22Rv1 (cell line): Measurements from ENCODE around the gene PAPLN.
"Not testable (repeated sequence)": the region's sequence is repeated elsewhere in the genome, so short reads cannot be mapped to it uniquely, and the experiment has no call there.

ENCODE experiments used
- H3K27ac ChIP-seq: fragments of 450-650 bp; 2 replicates; pipeline ENCODE4 v1.5.1; 2017
- ZFX ChIP-seq: fragments of 450-650 bp; IDR thresholded peaks from 2 replicates; pipeline ENCODE4 v1.6.1; 2017; ENCODE audit warnings: antibody characterized with exemption, borderline replicate concordance
- TF ChIP-seq, protein P1 (sequence below): fragments of 450-650 bp; IDR thresholded peaks from 2 replicates; pipeline ENCODE4 v1.5.1; 2017; ENCODE audit warnings: mild to moderate bottlenecking

The PAPLN gene, protein sequence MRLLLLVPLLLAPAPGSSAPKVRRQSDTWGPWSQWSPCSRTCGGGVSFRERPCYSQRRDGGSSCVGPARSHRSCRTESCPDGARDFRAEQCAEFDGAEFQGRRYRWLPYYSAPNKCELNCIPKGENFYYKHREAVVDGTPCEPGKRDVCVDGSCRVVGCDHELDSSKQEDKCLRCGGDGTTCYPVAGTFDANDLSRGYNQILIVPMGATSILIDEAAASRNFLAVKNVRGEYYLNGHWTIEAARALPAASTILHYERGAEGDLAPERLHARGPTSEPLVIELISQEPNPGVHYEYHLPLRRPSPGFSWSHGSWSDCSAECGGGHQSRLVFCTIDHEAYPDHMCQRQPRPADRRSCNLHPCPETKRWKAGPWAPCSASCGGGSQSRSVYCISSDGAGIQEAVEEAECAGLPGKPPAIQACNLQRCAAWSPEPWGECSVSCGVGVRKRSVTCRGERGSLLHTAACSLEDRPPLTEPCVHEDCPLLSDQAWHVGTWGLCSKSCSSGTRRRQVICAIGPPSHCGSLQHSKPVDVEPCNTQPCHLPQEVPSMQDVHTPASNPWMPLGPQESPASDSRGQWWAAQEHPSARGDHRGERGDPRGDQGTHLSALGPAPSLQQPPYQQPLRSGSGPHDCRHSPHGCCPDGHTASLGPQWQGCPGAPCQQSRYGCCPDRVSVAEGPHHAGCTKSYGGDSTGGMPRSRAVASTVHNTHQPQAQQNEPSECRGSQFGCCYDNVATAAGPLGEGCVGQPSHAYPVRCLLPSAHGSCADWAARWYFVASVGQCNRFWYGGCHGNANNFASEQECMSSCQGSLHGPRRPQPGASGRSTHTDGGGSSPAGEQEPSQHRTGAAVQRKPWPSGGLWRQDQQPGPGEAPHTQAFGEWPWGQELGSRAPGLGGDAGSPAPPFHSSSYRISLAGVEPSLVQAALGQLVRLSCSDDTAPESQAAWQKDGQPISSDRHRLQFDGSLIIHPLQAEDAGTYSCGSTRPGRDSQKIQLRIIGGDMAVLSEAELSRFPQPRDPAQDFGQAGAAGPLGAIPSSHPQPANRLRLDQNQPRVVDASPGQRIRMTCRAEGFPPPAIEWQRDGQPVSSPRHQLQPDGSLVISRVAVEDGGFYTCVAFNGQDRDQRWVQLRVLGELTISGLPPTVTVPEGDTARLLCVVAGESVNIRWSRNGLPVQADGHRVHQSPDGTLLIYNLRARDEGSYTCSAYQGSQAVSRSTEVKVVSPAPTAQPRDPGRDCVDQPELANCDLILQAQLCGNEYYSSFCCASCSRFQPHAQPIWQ

DNA sequence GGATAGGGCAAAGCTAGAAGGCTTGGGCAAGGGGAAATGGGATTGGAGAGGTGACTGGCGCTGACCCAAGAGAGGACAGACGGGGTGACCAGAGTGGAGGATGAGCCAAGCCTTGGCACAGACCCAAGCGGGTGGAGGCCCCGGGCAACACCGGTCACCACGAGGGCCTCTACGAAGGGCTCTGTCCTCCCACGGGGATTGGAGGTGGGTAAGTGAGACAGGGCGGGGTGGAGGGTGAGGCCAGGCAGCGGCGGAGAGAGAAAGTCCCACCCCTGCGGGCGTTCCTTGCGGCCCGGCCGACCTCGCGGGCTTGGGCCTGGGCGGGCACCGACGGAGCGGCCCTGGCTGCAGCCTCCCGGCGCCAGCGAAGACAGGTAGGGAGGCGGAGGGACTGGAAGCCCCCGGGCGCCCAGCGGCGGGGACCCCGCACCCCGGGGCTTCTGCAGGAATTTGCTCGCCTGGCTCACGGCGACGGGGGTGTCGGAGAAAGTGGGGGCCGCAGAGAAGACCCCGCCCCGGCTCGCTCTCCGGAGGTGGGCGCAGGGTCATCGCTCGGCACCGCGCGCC is at the start of gene PAPLN:
Gene PAPLN, plus strand, starts transcription at position 288 of the 567 bp plus-strand sequence. CDS start 2,273 bp downstream, outside the sequence.
- no peak for TF ChIP-seq ZFX

DNA sequence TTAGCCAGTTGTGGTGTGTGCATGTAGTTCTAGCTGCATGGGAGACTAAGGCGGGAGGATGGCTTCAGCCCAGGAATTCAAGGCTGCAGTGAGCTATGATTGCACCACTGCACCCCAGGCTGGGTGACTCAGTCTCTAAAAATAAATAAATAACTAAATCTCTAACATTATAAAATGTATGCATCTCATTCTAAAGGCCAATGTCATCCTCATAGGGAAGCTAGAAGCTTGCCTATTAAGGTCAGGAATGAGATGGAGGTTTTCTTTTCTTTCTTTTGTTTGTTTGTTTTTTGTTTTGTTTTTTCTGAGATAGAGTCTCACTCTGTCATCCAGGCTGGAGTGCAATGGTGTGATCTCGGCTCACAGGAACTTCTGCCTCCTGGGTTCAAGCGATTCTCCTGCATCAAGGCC is 48.8 kb upstream of the PAPLN start:
- TF ChIP-seq, protein P1, sequence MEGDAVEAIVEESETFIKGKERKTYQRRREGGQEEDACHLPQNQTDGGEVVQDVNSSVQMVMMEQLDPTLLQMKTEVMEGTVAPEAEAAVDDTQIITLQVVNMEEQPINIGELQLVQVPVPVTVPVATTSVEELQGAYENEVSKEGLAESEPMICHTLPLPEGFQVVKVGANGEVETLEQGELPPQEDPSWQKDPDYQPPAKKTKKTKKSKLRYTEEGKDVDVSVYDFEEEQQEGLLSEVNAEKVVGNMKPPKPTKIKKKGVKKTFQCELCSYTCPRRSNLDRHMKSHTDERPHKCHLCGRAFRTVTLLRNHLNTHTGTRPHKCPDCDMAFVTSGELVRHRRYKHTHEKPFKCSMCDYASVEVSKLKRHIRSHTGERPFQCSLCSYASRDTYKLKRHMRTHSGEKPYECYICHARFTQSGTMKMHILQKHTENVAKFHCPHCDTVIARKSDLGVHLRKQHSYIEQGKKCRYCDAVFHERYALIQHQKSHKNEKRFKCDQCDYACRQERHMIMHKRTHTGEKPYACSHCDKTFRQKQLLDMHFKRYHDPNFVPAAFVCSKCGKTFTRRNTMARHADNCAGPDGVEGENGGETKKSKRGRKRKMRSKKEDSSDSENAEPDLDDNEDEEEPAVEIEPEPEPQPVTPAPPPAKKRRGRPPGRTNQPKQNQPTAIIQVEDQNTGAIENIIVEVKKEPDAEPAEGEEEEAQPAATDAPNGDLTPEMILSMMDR = no peak
- TF ChIP-seq ZFX = no peak

More for the DNA sequence above, at the start of gene PAPLN:
- H3K27ac ChIP-seq = no peak within 1 kb of the TSS

DNA sequence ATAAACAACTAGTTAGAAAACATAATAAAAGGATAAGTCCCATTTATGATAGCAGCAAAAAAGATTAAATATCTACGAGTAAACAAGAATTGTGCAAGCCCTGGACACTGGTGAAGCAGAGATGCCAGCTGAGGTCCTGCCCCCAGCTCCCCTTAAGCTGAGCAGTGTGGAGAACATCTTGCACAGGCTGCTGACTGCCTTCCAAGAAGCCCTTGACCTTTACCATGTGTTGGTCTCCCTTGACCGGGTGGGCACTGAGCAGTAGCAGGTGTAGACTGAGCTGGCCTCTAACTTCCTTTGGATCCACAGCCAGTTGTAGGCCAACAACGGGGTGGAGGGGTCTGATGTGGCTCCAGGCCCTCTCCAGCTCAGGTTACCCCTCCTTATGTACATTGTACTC is 47.7 kb upstream of the PAPLN start:
- TF ChIP-seq, protein P1 = no peak
- TF ChIP-seq ZFX = no peak
- no peak overlapping the region for H3K27ac ChIP-seq

More for the DNA sequence above, 48.8 kb upstream of the PAPLN start:
- no peak overlapping the region for H3K27ac ChIP-seq

DNA sequence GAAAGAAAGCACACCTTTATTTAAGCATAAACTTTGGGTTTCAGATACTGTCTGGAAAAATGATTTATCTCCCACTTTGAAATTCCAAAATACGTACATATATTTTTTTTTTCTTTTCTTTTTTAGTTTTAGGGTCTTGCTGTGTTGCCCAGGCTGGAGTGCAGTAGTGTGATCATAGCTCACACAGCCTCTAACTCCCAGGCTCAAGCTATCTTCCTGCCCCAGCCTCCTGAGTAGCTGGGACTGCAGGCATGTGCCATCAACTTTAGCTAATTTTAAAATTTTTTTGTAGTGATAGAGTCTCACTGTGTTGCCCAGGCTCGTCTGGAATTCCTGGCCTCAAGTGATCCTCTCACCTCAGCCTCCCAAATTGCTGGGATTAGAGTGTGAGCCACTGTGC is 45.9 kb upstream of the PAPLN start:
- no peak for TF ChIP-seq ZFX
- TF ChIP-seq, protein P1 = no peak
- no peak overlapping the region for H3K27ac ChIP-seq

DNA sequence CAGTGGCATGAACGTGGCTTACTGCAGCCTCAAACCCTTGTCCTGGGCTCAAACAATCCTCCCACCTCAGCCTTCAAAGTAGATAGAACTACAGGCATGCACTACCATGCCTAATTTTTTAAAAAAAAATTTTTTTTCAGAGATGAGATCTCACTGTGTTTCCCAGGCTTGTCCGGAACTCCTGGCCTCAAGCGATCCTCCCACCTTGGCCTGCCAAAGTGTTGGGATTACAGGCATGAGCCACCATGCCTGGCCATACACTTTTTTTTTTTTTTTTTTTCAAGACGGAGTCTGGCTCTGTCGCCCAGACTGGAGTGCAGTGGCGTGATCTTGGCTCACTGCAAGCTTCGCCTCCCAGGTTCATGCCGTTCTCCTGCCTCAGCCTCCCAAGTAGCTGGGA is 43.0 kb upstream of the PAPLN start:
- not testable (repeated sequence) for H3K27ac ChIP-seq

DNA sequence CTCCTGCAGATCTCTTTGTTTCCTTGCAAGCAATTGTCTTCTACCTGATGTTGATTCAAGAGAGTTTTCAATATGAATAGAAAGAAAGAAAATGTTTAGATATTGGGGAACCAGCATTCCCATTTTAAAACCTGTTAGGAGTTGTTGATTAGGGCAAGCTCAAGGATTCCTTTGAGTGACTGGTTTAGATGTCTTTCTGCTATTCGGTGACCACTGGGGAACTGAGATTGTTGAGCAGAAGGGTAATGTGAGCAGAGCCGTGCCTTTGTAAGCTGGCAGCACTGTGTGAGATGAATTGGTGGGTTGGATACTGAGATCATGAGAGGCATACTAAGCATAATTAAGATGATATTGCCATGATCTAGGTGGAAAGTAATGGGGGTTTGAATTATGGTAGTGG is 39.1 kb upstream of the PAPLN start:
- TF ChIP-seq ZFX = no peak
- TF ChIP-seq, protein P1 = no peak

DNA sequence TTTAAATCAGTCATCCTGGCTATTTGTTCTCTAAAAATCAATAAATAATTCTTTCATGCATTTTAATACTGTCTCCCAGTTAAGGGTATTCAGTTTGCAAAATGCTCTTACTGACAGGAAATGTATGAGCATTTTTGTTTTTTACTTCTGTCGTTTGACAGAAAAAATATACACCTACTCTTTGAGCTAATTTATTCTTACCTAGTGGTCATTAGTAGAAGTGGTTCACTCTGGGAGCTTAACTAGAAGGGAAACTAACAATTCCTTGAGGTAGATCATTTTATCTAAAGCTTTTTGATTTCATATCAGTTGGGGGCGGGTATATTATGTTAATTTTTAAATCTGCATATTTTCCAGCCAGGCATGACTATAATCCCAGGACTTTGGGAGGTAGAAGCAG is 33.8 kb upstream of the PAPLN start:
- no peak overlapping the region for H3K27ac ChIP-seq
- TF ChIP-seq ZFX = no peak
- TF ChIP-seq, protein P1 = no peak

More for the DNA sequence above, 39.1 kb upstream of the PAPLN start:
- no peak overlapping the region for H3K27ac ChIP-seq
